HepG2 (cell line): ENCODE measurements around the gene P2RX3. TPM values are rescaled to one million over a fixed set of nuclear protein-coding genes. Genes with fewer than 3 reads are reported as not detected.

Source experiments
- ARHGAP35 ChIP-seq: sonication (generic); formaldehyde crosslinking; IDR thresholded peaks from 2 replicates; pipeline ENCODE4 v1.9.0; 2022; ENCODE audit warnings: mild to moderate bottlenecking, inconsistent platforms, moderate library complexity, missing genetic modification reagents, borderline replicate concordance
- HOXA5 ChIP-seq: sonication (generic); formaldehyde crosslinking; IDR thresholded peaks from 2 replicates; pipeline ENCODE4 v1.4.0; 2020; ENCODE audit warnings: missing genetic modification reagents
- POLR2G ChIP-seq: fragments of 200-400 bp; formaldehyde crosslinking; IDR thresholded peaks from 2 replicates; pipeline ENCODE4 v1.6.1; 2018; ENCODE audit warnings: mild to moderate bottlenecking, low read depth, low read length, moderate library complexity
- RXRB ChIP-seq: IDR thresholded peaks from 2 replicates; pipeline ENCODE4 v1.6.1; 2016; ENCODE audit warnings: borderline replicate concordance, missing genetic modification reagents, missing compliant biosample characterization
- ZFP1 ChIP-seq: IDR thresholded peaks from 2 replicates; pipeline ENCODE4 v1.6.1; 2016
- ZNF12 ChIP-seq: sonication (generic); formaldehyde crosslinking; IDR thresholded peaks from 2 replicates; pipeline ENCODE4 v1.5.0; 2020; ENCODE audit warnings: missing genetic modification reagents
- ZNF788 ChIP-seq: sonication (generic); formaldehyde crosslinking; IDR thresholded peaks from 2 replicates; pipeline ENCODE4 v1.5.0; 2020; ENCODE audit warnings: mild to moderate bottlenecking, missing genetic modification reagents, borderline replicate concordance
- polyA plus RNA-seq, 8 experiments: library from polyadenylated mRNA; depleted of rRNA in 3 of 8; stranded (reverse) in 7 of 8; unstranded in 1 of 8; fragments of >200 nt; fragmentation: Illumina TruSeq in 4 of 8; extraction: Trizol in 4 of 8; gene quantifications; 2 replicates each; pipeline versions ENCODE4 v1.2.1 to v1.2.3, GENCODE V29; 2011 to 2016; ENCODE audit warnings: low read depth in 4 of 8, missing spikeins in 1 of 8, mixed read lengths in 1 of 8; ENCODE audit not compliant: insufficient read depth in 1 of 8
- total RNA-seq, 5 experiments: library from RNA; depleted of rRNA; stranded (reverse); fragments of >200 nt; fragmentation: Illumina TruSeq; extraction: Trizol; gene quantifications; 2 replicates each; pipeline ENCODE4 v1.2.3, GENCODE V29; 2016; ENCODE audit warnings: low read depth in 1 of 5
- TF ChIP-seq, protein P1 (sequence below): IDR thresholded peaks from 2 replicates; pipeline ENCODE4 v1.6.1; 2012; ENCODE audit warnings: low read depth, low read length, improper control_type of control experiment
- TF ChIP-seq, protein P2 (sequence below): sonication (generic); formaldehyde crosslinking; IDR thresholded peaks from 2 replicates; pipeline ENCODE4 v1.9.0; 2021; ENCODE audit warnings: mild to moderate bottlenecking, missing genetic modification reagents
- TF ChIP-seq, protein P3 (sequence below): sonication (generic); formaldehyde crosslinking; IDR thresholded peaks from 2 replicates; pipeline ENCODE4 v1.4.0; 2020; ENCODE audit warnings: missing genetic modification reagents, low read depth, mild to moderate bottlenecking, borderline replicate concordance
- TF ChIP-seq, protein P4 (sequence below): sonication (generic); formaldehyde crosslinking; IDR thresholded peaks from 2 replicates; pipeline ENCODE4 v1.5.1; 2020; ENCODE audit warnings: mild to moderate bottlenecking, missing genetic modification reagents, borderline replicate concordance
- TF ChIP-seq, protein P5 (sequence below): sonication (generic); formaldehyde crosslinking; IDR thresholded peaks from 2 replicates; pipeline ENCODE4 v1.4.0; 2020; ENCODE audit warnings: missing genetic modification reagents, borderline replicate concordance

The P2RX3 gene
- total and polyA plus RNA-seq, 2 of the 13 experiments (the other 11 are each of a cell fraction or from before 2014, with no cell fraction given), result 0.08 TPM; not detected in 1

DNA sequence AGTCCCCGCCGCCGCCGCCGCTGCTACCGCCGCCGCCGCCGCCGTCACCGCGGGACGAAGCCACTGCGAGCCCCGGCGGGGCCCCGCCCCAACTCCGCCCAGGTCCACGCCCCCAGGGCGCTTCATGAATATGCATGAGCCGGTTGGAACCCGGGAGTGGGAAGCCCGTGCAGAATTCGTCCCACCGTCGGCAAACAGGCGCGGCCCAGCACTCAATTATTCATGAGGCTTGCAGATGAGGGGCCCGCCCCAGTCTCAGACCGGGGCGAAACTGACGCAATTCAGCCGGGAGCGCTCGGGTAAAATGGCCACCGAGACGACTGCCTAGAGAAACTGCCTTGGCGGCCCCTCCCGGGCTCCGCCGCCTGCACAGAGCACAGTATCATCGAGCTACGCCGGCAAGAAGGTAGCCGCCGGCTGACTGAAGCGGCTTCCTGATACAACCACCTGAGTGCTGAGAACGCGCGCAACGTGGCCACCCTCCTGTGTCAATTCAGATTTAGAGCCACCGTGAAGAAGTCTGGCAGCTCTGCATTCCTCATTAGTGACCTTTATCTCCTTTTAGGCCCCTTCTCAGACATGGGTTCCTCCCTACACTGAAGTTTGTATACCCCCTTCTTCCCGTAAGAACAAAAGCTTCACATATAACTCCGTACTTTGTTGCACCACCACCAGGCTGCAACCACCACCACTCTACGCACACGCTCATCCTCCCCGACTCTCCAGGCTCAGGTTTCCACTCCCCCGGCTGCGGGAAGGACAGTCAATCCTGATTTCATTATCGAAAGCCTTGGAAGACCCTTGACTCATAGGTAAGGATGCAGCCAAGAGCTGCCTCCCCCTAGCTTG, 13.0 kb upstream of the P2RX3 start, which contains the start of gene TNKS1BP1 (continued):
- TF ChIP-seq, protein P1, sequence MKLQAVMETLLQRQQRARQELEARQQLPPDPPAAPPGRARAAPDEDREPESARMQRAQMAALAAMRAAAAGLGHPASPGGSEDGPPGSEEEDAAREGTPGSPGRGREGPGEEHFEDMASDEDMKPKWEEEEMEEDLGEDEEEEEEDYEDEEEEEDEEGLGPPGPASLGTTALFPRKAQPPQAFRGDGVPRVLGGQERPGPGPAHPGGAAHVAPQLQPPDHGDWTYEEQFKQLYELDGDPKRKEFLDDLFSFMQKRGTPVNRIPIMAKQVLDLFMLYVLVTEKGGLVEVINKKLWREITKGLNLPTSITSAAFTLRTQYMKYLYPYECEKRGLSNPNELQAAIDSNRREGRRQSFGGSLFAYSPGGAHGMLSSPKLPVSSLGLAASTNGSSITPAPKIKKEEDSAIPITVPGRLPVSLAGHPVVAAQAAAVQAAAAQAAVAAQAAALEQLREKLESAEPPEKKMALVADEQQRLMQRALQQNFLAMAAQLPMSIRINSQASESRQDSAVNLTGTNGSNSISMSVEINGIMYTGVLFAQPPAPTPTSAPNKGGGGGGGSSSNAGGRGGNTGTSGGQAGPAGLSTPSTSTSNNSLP, result peak; percentile 40; the same call in 1 of the 2 replicates
- TF ChIP-seq POLR2G (peak; percentile 79; the same call in 1 of the 2 replicates), ZNF788 (CRISPR knock-in tag) (peak; percentile 55), ARHGAP35 (CRISPR knock-in tag) (no peak), ZFP1 (no peak; the same call in 1 of the 2 replicates), RXRB (CRISPR knock-in tag) (0 out of 2 replicates have a peak, but pooled peaks have one; percentile 24), HOXA5 (CRISPR knock-in tag) (peak; percentile 35; the same call in 1 of the 2 replicates), ZNF12 (no peak)
- TF ChIP-seq, protein P2, sequence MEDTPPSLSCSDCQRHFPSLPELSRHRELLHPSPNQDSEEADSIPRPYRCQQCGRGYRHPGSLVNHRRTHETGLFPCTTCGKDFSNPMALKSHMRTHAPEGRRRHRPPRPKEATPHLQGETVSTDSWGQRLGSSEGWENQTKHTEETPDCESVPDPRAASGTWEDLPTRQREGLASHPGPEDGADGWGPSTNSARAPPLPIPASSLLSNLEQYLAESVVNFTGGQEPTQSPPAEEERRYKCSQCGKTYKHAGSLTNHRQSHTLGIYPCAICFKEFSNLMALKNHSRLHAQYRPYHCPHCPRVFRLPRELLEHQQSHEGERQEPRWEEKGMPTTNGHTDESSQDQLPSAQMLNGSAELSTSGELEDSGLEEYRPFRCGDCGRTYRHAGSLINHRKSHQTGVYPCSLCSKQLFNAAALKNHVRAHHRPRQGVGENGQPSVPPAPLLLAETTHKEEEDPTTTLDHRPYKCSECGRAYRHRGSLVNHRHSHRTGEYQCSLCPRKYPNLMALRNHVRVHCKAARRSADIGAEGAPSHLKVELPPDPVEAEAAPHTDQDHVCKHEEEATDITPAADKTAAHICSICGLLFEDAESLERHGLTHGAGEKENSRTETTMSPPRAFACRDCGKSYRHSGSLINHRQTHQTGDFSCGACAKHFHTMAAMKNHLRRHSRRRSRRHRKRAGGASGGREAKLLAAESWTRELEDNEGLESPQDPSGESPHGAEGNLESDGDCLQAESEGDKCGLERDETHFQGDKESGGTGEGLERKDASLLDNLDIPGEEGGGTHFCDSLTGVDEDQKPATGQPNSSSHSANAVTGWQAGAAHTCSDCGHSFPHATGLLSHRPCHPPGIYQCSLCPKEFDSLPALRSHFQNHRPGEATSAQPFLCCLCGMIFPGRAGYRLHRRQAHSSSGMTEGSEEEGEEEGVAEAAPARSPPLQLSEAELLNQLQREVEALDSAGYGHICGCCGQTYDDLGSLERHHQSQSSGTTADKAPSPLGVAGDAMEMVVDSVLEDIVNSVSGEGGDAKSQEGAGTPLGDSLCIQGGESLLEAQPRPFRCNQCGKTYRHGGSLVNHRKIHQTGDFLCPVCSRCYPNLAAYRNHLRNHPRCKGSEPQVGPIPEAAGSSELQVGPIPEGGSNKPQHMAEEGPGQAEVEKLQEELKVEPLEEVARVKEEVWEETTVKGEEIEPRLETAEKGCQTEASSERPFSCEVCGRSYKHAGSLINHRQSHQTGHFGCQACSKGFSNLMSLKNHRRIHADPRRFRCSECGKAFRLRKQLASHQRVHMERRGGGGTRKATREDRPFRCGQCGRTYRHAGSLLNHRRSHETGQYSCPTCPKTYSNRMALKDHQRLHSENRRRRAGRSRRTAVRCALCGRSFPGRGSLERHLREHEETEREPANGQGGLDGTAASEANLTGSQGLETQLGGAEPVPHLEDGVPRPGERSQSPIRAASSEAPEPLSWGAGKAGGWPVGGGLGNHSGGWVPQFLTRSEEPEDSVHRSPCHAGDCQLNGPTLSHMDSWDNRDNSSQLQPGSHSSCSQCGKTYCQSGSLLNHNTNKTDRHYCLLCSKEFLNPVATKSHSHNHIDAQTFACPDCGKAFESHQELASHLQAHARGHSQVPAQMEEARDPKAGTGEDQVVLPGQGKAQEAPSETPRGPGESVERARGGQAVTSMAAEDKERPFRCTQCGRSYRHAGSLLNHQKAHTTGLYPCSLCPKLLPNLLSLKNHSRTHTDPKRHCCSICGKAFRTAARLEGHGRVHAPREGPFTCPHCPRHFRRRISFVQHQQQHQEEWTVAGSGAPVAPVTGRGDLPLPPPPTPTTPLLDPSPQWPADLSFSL (CRISPR knock-in tag), result no peak
- TF ChIP-seq, protein P3, sequence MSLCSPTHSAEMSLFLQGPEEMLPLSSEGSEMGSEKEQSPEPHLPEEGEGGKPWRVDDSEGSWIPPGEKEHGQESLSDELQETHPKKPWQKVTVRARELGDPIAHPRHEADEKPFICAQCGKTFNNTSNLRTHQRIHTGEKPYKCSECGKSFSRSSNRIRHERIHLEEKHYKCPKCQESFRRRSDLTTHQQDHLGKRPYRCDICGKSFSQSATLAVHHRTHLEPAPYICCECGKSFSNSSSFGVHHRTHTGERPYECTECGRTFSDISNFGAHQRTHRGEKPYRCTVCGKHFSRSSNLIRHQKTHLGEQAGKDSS (CRISPR knock-in tag), result no peak
- TF ChIP-seq, protein P4, sequence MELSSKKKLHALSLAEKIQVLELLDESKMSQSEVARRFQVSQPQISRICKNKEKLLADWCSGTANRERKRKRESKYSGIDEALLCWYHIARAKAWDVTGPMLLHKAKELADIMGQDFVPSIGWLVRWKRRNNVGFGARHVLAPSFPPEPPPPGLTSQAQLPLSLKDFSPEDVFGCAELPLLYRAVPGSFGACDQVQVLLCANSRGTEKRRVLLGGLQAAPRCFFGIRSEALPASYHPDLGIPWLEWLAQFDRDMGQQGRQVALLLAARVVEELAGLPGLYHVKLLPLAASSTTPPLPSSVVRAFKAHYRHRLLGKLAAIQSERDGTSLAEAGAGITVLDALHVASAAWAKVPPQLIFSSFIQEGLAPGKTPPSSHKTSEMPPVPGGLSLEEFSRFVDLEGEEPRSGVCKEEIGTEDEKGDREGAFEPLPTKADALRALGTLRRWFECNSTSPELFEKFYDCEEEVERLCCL (CRISPR knock-in tag), result 0 out of 2 replicates have a peak, but pooled peaks have one; percentile 36
- TF ChIP-seq, protein P5, sequence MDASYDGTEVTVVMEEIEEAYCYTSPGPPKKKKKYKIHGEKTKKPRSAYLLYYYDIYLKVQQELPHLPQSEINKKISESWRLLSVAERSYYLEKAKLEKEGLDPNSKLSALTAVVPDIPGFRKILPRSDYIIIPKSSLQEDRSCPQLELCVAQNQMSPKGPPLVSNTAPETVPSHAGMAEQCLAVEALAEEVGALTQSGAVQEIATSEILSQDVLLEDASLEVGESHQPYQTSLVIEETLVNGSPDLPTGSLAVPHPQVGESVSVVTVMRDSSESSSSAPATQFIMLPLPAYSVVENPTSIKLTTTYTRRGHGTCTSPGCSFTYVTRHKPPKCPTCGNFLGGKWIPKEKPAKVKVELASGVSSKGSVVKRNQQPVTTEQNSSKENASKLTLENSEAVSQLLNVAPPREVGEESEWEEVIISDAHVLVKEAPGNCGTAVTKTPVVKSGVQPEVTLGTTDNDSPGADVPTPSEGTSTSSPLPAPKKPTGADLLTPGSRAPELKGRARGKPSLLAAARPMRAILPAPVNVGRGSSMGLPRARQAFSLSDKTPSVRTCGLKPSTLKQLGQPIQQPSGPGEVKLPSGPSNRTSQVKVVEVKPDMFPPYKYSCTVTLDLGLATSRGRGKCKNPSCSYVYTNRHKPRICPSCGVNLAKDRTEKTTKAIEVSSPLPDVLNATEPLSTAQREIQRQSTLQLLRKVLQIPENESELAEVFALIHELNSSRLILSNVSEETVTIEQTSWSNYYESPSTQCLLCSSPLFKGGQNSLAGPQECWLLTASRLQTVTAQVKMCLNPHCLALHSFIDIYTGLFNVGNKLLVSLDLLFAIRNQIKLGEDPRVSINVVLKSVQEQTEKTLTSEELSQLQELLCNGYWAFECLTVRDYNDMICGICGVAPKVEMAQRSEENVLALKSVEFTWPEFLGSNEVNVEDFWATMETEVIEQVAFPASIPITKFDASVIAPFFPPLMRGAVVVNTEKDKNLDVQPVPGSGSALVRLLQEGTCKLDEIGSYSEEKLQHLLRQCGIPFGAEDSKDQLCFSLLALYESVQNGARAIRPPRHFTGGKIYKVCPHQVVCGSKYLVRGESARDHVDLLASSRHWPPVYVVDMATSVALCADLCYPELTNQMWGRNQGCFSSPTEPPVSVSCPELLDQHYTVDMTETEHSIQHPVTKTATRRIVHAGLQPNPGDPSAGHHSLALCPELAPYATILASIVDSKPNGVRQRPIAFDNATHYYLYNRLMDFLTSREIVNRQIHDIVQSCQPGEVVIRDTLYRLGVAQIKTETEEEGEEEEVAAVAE (CRISPR knock-in tag), result no peak
